ENCODE results near the gene PLXNA4.
A peak's percentile ranks its signal among the peaks of the same experiment; 100 is the strongest.
"Not testable (repeated sequence)": the region's sequence is repeated elsewhere in the genome, so short reads cannot be mapped to it uniquely, and the experiment has no call there.

PLXNA4 gene, protein sequence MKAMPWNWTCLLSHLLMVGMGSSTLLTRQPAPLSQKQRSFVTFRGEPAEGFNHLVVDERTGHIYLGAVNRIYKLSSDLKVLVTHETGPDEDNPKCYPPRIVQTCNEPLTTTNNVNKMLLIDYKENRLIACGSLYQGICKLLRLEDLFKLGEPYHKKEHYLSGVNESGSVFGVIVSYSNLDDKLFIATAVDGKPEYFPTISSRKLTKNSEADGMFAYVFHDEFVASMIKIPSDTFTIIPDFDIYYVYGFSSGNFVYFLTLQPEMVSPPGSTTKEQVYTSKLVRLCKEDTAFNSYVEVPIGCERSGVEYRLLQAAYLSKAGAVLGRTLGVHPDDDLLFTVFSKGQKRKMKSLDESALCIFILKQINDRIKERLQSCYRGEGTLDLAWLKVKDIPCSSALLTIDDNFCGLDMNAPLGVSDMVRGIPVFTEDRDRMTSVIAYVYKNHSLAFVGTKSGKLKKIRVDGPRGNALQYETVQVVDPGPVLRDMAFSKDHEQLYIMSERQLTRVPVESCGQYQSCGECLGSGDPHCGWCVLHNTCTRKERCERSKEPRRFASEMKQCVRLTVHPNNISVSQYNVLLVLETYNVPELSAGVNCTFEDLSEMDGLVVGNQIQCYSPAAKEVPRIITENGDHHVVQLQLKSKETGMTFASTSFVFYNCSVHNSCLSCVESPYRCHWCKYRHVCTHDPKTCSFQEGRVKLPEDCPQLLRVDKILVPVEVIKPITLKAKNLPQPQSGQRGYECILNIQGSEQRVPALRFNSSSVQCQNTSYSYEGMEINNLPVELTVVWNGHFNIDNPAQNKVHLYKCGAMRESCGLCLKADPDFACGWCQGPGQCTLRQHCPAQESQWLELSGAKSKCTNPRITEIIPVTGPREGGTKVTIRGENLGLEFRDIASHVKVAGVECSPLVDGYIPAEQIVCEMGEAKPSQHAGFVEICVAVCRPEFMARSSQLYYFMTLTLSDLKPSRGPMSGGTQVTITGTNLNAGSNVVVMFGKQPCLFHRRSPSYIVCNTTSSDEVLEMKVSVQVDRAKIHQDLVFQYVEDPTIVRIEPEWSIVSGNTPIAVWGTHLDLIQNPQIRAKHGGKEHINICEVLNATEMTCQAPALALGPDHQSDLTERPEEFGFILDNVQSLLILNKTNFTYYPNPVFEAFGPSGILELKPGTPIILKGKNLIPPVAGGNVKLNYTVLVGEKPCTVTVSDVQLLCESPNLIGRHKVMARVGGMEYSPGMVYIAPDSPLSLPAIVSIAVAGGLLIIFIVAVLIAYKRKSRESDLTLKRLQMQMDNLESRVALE (N-terminal part only)

DNA sequence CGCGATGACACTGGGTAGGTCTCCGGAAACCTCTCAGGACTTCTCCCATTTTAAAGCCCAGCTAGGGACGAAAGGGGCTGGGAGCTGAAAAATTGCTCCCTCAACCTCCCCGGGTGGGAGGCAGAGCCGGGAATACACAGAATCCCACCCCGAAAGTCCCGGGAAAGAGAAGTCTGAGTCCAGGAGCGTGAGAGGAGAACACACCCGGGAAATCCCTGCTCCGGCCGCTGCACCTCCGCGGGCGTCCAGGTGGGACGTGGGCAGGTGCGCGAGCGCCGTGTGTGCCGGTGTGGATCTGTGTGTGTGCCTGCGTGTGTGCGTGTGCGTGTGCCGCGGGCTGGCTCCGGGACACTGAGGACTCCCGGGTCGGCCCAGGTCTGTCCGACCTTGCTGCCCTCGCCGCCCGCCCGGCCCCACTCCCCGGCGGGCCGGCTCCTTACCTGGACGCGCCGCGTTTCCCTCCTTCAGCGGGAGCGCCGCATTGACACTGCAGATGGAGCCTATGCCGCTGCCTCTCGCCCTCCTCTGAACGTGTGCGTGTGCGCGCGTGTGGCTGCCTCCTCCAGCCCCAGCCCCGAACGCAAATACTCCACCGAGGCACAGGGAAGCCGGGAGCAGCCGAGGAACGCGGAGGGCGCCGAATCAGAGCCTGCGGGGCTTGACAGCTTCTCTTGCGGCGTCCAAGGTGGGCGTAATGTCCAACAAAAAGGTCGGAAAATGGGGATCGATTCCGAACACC lies at the start of gene PLXNA4:
Gene PLXNA4 (minus strand): TSS at position 489 of the 739 bp plus-strand sequence. CDS start 67,777 bp downstream, outside the sequence.
- no peak for DNase-seq (ENCODE audit: low read depth, low spot score)

DNA sequence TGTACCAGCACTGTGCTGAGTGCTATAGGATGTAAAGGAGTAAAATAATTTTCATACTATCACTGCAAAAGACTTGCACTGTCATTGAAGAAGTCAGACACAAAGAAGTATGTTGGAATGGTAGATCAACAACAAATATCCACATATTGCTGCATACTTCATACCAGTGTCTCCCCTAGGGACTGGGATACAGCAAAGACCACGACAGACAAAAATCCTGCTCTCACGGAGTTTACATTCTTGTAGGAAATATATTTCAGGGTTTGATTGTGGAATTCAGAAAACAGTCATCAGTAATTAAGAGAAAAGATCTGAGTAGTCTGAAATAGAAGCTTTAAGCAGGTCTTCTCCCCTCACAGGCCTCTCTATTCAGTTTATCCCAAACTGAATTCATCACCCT lies 49.4 kb upstream of the PLXNA4 start:
- no peak for DNase-seq (ENCODE audit: low read depth, low spot score)

DNA sequence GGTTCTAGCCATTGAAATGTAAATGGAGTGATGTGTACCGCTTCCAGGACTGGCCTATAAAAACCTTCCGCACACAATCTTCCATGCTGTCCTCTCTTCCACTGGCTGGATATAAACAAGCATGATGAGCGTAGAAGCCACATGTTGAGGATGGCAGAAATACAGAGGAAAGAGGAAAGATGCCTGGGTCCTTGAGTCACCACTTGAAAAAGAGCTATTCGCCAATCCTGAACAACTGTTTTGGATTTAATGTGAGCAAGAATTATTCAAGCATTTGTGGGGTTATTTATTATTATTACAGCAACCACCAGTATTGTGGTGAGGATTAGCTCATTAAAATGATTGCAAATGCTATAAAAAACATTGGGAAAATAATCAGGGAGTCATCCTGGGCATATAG lies 45.8 kb upstream of the PLXNA4 start:
- no peak for DNase-seq (ENCODE audit: low read depth, low spot score)

DNA sequence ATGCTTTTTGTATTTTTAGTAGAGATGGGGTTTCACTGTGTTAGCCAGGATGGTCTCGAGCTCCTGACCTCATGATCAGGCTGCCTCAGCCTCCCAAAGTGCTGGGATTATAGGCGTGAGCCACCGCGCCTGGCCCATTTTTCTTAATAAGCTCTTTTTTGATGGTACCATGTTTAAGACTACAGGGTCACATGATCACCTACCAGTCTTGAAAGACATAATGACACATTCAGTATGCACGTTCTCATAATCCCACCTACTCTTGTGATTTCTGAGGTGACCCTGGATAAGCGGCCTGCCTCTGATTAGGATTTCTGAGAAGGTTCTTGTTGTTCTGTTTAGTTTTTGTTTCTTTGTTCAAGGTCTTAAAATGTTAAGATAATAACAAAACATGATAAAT lies 43.7 kb upstream of the PLXNA4 start:
- DNase-seq (ENCODE audit: low read depth, low spot score) = no peak

DNA sequence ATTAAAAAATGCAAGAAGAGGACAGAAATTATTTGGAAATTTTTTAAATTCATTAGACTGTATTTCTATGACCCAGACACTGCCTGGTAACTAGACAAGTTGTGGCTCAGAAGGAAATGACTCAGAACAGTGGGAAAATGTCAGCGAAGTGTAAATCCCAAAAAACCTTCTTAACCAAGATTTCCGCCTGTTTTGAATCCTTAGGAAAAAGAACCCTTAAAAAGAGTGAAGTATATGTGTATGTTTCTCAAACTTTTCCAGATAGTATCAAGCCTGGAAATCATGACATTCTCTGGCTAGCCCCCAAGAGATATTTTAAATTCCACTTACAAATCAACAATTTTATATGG lies 42.7 kb upstream of the PLXNA4 start:
- DNase-seq (ENCODE audit: low read depth, low spot score) = no peak

DNA sequence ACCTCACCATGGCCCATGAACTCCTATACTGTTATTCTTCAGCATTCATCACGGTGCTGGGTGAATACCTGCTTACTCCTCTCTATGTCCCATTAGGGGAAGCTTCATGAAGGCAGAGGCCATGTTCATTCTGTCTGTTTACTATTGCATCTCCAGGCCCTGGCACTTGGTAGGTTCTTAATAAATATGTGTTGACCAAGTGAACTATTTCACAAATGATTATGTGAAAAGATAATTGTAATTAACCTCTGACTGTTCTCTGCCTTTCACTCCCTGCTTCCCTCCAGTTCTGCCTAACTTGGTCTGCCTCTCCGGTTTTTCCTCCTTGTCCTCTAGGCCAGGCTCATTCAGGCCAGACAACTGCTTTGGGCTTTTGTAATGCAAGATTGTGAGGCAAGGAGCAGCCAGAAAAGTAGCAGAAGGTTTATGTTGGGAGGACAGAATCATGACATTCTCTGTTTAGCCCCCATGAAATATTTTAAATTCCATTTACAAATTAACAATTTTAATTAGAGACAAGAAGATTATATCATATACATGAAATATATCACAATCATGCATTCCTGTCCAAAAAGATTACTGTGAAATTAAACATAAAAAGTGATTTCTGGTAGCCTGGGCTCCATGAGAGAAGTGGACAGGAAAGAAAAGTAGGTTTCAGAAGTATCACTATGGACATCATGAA lies 42.1 kb upstream of the PLXNA4 start:
- no peak for DNase-seq (ENCODE audit: low read depth, low spot score)

DNA sequence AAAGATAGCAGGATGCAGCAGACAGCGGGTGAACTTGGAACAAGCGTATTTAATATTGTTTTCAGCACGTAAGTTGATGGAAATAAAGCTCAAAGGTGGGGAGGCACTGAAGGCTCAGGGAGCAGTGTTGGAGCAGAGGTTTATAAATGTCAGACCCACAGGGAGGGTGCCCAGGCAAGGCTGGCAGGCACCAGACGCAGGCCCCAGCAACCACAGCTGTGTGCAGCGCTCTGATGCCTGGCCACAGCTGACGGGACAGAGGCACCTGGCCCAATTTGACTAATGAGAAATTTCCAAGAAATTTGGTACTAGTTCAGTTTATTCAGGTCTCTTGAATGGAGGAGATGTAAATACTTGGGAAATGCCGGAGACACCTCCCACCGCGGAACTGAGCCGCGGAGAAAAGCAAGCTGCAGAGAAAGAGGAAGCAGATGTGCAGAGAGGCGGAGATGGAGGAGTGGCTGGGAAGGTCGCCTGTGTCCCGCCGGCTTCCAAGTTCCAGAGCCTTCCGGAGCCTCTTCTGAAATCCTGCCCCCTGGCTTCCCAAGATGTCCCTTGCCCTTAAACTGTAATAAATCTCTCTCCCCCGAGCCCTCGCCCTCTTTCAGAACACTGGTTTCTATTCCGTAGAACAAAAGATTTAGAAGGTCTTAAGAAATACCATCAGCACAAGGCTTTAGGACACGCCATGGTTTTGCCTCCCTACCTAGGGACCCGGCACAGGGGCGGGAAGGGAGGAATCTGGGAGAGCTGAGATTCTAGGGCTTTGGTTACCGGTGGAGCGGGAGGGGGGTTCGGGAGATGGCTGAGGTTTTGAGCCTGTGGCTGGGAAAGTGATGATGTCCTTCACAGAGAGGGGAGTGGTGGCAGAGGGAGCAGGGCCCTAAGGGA lies 38.4 kb upstream of the PLXNA4 start:
- DNase-seq (ENCODE audit: low read depth, low spot score) = peak; percentile 60

DNA sequence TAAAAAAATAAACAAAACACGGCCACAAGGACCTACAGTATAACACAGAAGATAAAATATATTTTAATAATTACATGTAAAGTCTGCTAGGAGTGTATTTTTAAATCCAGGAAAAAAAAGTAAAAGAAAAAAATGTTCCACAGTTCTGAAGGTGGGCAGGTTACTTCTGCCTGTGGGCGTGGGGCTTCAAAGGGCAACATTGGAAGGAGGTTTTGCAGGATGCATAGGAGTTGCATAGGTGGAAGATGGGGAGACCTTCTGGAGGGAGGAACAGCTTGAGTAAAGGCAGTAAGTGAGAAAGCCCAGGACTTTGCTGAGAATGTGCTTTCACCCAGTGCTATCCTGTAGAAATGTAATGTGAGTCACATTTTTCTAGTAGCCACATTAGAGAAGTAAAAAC lies 37.5 kb upstream of the PLXNA4 start:
- DNase-seq (ENCODE audit: low read depth, low spot score) = no peak

DNA sequence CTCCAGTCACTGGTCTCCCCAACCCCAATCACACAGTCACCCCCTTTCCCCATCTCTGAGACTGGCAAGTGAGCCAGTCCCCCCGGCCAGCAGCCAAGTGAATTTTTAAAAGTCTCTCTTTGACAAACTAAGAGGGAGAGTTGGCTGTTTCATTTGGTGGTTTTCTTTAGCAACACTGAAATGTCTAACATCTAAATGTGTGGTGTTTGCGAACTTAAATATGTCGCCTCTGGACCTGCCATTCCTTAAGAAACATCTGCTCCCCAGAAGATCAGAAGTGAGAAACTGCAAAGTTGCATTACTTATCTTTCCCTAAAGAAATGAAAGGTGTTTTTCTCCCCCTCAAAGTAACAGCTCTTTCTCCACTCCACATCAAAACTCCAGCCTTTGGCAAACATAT lies 34.7 kb upstream of the PLXNA4 start:
- no peak for DNase-seq (ENCODE audit: low read depth, low spot score)

DNA sequence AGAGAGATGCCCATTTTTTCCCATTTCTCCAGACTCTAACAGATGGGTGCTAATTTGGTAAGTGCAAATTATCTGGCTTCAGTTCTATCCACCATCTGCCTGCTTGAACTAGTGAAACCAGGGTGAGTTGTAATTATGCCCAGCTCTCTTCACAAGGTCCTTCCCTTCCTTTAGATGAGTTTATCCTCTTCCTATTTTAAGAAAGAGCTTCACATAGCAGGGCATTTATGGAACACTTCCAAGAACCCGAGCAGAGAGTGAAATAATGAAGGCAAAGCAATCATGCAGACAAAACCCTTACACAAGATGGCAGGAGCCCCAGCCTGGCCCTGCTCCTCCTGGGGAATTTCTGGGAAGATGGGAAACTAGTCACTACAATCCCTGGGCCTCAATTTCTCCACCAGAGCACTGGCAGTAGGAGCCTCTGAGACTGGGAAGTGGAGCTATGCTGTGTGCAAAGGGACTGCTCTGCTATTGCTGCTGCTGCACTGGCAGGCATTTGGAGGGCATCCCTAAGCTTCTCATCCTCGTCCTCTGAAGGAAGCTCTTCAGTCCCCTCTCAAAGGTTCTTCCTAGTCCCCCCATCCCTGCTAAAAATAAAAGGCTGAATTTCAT lies 33.7 kb upstream of the PLXNA4 start:
- no peak for DNase-seq (ENCODE audit: low read depth, low spot score)

DNA sequence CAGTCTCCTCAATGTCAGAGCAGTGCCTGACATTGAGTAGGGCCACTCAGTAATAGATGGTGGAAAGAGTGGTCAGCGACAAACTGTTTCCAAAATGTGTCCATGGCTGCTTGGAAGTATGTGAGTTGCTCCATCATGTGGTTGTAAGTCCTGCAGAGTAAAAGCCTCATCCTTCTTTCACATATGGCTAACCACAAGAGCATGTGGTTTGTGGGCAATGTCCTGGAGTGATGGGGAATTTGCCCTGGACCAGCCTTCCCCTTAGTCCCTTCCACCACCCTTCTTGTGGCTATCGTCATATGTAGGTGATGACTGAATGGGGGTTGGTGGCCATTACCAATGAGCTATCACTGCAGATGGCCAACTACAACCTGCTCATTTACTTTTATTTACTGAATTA lies 33.0 kb upstream of the PLXNA4 start:
- DNase-seq (ENCODE audit: low read depth, low spot score) = no peak

DNA sequence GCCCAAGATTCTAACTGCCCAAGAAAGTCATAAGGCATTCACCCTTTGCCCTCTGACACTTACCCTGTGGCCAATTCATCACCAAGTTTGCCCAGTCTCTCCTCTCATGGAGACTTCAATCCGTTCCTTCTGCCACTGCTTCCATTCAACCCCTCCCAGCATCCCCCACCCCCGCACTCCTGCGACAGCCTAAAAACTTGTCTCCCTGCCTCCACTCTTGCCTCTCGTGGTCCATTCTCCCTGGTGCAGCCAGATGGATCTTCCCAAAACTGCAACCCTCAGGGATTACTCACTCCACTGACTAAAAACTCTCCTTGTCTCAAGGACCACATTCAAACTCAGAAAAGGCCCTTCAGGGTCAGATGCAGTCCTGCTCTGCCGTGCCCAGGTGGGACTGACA lies 32.3 kb upstream of the PLXNA4 start:
- DNase-seq (ENCODE audit: low read depth, low spot score) = no peak

DNA sequence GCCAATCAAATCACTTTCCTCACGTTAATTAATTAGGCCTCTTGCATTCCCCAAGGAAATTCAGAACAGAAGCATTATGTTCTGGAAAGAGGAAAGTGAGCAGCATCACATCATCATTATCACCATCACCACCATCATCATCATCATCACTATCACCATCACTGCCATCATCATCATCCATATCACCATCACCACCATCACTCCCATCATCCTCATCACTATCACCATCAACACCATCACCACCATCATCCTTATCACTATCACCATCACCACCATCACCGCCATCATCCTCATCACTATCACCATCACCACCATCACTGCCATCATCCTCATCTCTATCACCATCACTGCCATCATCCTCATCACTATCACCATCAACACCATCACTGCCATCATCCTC lies 31.4 kb upstream of the PLXNA4 start:
- no peak for DNase-seq (ENCODE audit: low read depth, low spot score)

DNA sequence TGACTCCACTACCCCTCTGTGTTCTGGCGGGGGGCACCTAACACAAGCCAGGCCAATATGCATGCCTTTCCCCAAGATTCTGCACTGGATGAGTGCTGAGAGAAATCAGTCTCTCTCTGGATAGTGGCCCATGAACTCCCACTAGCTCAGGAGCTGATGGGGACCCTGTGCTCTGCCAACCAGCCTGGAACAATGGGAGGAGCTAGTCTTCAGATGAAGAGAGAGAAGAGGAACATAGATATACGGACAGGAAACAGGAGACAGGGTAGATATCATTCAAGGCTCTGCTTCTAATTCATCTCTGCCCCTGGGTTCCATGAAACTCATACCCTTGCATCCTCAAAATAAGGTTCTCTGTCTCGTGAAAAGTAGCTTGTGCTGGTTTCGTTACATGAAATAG lies 27.9 kb upstream of the PLXNA4 start:
- no peak for DNase-seq (ENCODE audit: low read depth, low spot score)

DNA sequence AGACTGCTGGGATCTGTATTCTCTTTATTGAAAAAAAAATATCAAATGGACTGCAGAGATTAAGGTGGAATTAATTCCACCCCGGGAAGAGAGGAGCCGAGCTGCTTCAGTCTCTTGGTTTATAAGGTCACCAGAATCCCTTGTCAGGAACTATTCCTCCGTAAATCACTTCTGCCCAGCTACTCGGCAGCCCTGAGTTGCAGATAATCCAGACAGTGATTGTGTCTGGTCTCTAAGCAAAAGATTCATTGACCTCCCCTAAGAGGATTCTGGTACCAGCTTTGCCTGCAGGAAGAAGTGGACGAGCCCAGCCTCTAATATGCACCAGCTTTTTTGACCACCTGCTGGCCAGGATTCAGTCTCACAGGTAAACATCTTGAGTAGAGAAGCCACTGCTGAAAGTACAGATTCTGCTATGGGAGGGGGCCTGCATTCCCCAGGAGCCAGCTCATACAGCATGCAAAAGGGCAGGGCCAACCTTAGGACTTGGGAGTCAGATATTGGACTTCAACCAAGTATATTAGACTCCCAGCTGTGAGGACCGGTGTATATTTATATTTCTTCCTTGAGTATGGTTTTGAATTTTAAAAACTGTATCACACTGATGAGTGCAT lies 27.1 kb upstream of the PLXNA4 start:
- no peak for DNase-seq (ENCODE audit: low read depth, low spot score)

DNA sequence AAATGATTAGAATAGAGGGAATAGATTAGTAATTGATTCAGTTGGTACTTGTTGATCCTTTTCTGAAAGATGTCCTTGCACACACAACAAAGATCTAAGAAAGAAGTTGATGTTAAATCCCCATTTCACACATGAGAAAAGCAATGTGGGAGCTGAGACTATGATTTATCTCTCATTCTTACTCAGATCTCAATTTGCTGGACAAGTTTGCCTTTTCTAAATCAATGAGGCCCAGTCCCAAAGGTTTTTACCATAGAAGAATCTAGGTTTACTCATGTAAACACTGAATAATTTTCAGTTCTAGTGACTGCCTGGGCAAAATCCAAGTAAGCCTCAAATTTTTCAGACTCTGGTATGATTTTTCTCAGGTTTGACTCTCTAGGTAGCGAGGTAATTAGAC lies 25.5 kb upstream of the PLXNA4 start:
- no peak for DNase-seq (ENCODE audit: low read depth, low spot score)

DNA sequence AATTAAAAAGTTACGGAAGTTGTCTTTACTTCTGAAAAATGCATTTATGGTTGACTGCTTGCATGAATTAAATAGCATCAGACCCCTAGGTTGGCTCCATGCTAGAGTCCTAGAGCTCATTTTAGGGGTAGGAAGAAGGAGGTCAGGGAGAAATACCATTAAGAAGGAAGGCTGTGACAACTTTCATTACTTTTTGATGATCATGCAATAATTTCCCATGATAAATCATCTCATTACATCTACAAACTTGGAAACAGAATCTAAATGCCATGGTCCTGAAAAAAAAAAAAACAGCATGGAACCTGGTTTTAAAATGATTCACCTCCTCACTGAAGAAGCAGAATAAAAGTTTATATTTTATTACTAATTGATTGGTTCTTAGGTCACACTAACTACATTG lies 20.3 kb upstream of the PLXNA4 start:
- DNase-seq (ENCODE audit: low read depth, low spot score) = no peak

DNA sequence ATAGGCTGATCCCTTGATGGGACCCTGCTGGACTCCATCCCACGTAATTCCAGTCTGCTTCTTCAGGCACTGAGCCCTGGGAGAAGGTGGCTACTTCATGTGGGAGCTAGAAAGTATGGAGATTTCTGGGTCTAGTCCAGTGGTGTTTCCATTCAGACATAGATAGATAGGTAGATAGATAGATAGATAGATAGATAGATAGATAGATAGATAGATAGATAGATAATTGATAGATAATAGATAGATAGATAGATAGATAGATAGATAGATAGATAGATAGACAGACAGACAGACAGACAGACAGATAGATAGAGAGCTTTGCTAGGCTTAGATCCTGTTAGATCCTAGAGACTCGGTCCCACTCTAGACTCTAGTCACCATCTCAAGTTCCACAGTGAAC lies 18.5 kb upstream of the PLXNA4 start:
- not testable (repeated sequence) for DNase-seq (ENCODE audit: low read depth, low spot score)

DNA sequence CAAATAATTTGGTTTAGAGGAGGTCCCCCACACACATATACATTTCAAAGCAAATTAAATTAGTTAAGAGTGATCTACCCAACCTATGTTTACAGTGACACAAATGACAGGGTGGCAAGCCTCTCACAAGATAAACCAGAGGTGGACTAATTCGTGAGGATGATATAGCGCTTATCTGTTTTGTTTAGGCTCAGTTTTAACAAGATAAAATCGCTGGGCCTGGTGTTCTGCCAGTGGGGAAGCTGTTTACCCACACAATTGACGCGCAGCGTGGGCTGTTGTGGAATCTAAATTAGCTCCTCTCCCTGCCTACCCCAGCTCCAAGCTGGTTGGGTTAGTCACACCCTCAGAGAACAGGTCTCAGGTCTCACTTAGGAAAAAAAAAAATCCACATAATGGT lies 16.7 kb upstream of the PLXNA4 start:
- DNase-seq (ENCODE audit: low read depth, low spot score) = no peak

All from iPS DF 19.7 (cell line).